ENCODE data around the gene NKX2-4.
"Not testable (repeated sequence)": the region's sequence is repeated elsewhere in the genome, so short reads cannot be mapped to it uniquely, and the experiment has no call there.

Gene NKX2-4

DNA sequence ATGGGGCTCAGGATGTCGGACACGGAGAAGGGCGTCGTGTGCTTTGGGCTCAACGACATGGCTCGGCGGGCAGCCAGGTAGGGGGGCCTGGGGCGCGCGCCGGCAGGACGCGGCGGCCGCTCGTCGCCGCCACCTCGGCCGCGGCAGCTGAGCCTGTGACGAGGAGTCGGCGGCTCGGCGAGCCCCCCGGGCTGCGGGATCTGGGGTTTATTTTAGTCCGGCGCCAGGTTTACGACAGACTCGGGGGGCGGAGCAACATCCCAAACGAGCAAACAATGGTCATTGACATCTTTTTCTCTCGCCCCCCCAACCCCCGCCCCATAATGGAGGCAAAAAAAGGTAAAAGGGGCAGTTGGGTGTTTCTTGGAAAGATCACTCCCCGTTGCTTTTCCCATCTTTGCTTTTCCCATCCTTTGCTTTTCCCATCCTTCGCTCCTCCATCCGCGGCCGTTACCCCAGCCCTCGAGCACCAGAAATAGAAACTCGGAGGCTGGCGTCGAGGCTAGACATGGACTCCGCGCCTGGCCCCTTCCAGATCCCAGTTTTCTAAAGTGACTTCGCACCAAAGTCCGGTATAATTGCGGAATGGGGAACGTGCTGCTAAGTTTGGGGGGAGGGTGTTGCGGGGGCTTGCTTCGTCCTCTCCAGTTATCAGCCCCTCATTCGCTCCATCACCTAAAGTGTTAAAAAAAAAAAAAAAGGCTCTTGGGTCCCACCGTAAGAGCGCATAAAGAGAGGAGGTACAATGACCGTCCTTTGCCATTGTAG lies at the start of gene NKX2-4:
TSS of gene NKX2-4 (minus strand) at position 186 of the 768 bp plus-strand sequence. CDS start at position 59, 127 bp downstream.
- no peak for DNase-seq

DNA sequence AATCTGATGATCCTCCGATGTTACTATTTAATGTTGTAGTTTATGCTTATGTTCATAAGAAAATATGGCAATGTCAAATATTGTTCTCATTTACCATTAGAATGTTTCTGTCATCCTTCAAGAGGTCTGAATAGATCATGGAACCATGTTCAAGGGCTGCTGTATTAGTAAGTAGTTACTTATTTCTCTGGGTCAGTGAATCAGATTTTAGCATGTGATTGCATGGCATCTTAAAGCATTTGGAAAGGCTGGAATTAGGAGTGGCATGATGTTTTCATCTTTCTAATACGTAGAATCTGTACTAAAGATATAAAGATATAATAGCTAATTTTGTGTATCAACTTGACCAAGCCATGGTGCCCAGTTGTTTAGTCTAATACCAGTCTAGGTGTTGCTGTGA lies 40.5 kb upstream of the NKX2-4 start:
- no peak for DNase-seq

DNA sequence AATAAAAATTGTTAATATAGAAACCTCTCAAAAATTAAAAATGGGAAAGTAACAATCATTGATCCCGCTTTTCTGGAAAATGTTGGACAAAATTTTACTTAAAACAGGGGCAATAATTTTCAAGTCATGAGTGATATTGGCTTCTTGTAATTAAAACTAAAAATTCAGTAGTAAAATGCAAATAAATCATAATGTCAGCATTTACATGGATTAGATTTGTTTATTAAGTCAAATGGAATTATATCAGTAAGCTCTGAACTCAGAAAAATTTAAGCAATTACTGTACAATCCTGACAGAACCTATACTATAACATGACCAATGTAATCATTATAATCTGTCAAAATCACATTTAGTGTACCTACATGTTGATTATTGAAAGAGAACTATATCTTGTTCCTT lies 39.9 kb upstream of the NKX2-4 start:
- DNase-seq: no peak

DNA sequence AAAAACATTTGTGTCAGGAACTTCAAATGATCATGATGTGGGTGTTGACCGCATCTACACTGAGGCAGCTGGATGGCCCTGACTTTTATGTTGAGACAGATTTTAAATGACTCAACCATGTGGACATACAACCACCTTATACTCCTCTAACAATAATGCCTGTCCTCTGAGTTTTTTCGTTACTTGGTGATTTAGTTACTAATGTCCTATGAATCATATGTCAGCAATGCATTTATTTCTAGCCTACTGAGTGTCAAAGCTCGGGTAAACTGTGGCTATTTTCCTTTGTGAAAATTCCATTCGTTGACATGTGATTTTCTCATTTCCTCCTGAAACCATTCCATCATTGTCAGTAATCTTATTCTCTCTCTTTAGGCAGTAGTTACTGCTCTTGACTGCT lies 38.9 kb upstream of the NKX2-4 start:
- DNase-seq: no peak

DNA sequence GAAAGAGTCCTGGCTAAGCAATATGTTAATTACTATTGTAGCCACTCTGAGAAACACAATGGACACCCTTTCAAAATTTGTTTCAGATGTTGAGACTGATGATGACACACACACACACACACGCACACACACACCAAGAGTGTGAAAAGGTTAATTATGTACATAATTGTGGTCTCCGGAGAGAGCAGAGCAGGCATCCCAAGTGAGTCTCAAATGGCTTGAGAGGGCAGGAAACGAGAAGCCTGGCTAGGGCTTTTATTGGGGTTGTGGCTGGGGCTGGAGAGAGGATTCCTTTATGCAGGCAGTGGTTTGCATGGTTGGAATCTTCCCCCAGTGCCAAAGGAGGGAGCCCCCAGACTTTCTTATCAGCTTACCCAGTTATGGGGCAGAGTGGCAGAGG lies 38.2 kb upstream of the NKX2-4 start:
- no peak for DNase-seq

DNA sequence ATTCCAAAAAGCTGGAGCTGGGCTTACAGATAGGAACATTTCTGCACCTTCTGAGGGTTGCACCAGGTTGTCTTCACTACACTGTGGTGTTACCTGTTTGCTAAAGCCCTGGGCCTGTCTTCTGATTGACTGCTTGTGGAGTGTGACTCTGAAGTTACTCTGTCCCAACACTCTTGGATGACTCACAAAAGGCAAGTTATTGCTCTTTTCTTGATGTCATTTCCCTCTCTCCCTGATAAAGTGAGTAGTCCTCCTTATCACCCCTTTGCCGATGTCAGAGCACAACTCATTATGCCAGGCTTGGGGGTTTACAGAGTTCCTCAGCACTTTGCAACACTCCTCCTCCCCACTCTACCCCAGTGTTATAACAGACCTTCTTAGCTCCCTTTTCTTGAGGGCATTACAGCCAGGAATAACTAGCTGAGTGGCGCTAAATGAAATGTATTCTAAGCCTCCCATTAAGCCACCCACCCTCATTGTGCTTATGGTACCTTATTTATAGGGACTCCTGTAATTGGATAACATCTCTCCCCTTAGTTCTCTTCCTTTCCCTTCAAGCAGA lies 36.1 kb upstream of the NKX2-4 start:
- no peak for DNase-seq

DNA sequence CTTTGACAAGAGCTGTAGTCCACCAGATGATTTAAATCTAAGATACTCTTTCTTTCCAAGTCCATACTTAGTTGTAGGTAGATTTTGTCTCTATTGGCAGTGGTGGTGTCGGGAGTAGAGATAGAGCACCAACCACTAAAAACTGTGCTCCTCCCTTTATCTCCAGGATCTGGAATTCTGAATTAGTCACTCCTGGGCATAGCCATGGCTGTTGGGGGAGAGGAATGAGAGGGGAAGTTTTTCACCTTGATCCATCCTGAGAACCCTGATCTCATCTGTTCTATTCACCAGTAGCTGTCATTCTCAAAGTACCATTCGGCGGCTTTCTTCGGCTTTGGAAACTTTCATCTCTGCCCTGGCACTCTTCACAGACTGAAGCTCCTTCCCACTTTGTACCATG lies 35.6 kb upstream of the NKX2-4 start:
- DNase-seq: no peak

DNA sequence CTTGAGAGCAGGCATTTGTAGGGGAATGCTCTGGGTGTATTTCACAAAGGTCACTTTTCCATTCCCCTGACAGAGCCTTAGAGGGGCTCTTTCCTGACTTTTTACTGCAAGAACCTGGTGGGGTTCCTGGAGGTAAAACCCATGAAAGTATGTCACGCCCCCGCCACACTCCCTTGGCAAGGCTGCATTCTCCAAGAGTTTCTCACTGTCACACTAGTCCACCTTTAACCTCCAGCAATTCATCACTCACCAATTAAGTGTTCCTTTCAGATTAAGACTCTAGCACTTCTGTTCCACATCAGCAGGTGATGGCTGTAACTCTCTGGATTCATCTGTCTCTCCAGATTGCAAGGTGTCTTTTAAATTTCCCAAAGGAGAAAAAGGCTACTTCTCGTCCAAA lies 32.7 kb upstream of the NKX2-4 start:
- no peak for DNase-seq

DNA sequence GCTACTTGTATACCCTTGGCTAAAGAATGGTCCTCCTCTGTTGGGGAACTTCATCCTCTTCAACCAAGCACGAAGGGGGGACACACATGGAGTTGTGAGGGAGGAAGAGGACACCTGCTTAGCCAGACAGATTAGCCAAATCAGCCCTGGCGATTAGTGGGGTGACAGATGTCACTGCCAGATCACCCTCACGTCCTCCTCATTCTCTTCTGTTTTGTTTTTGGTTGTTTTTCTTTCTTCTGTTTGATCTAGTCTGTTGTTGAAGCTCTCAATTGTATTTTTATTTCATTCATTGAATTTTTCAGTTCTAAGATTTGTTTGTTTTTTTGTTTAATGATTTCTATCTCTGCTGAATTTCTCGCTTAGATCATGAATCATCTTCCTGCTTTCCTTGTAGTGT lies 27.5 kb upstream of the NKX2-4 start:
- DNase-seq: no peak

DNA sequence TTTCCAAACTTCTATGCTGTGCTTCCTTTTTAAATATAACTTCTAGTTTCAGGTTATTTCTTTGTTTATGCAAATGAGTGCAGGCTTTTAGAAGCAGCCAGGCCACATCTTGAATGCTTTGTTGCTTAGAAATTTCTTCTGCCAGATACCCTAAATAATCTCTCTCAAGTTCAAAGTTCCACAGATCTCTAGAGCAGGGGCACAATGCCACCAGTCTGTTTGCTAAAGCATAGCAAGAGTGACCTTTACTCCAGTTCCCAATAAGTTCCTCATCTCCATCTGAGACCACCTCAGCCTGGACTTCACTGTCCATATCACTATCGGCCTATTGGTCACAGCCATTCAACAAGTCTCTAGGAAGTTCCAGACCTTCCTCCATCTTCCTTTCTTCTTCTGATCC lies 26.4 kb upstream of the NKX2-4 start:
- not testable (repeated sequence) for DNase-seq

DNA sequence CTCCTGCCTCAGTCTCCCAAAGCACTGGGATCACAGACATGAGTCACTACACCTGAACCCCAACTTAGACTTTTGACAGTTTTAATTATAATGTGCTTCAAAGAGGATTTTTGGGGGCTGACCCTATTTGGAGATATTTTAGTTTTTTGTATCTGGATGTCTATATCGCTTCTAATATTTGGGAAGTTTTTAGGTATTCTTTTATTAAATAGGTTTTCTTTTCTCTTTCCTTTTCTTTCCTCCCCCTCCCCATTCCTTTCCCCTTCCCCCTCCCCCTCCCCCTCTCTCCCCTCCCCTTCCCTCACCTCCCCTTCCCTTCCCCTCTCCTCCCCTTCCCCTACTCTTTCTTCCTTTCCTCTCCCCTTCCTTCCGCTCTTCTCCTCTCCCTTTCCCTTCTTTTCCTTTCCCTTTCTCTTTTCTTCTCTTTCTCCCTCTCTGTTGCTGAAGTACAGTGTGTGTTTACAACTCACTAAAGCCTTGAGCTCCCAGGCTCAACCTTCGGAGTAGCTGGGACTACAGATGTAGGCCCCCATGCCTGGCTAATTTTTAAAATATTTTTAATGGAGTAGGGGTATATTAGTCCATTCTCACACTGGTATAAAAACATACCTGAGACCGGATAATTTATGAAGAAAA lies 24.4 kb upstream of the NKX2-4 start:
- DNase-seq: no peak

DNA sequence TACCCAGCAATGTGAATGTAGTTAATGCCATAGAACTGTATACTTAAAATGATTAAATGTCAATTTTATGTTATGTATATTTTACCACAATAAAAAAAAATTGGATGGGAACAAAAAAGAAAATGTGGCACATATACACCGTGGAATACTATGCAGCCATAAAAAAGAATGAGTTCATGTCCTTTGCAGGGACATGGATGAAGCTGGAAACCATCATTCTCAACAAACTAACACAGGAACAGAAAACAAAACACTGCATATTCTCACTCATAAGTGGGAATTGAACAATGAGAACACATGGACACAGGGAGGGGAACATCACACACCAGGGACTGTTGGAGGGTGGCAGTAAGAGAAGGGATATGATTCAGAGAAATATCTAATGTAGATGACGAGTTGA lies 21.8 kb upstream of the NKX2-4 start:
- DNase-seq: not testable (repeated sequence)

DNA sequence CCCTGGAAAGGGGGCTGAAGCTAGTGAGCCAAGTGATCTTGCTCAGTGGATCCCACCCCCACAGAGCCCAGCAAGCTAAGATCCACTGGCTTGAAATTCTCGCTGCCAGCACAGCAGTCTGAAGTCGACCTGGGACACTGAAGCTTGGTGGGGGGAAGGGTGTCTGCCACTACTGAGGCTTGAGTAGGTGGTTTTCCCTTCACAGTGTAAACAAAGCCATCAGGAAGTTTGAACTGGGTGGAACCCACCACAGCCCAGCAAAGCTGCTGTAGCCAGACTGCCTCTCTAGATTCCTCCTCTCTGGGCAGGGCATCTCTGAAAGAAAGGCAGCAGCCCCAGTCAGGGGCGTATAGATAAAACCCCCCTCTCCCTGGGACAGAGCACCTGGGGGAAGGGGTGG lies 16.7 kb upstream of the NKX2-4 start:
- not testable (repeated sequence) for DNase-seq

DNA sequence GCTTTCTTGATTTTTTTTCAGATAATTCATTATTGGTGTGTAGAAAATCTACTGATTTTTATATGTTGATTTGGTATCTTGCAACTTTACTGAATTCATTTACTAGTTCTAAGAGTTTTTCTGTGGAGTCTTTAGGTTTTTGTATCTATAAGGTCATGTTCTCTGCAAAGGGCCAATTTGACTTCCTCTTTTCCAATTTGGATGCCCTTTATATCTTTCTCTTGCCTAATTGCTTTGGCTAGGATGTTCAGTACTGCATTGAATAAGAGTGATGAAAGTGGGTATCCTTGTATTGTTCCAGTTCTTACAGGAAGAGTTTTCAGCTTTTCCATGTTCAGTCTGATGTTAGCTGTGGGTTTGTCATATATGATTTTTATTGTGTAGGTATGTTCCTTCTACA lies 14.4 kb upstream of the NKX2-4 start:
- DNase-seq: no peak

DNA sequence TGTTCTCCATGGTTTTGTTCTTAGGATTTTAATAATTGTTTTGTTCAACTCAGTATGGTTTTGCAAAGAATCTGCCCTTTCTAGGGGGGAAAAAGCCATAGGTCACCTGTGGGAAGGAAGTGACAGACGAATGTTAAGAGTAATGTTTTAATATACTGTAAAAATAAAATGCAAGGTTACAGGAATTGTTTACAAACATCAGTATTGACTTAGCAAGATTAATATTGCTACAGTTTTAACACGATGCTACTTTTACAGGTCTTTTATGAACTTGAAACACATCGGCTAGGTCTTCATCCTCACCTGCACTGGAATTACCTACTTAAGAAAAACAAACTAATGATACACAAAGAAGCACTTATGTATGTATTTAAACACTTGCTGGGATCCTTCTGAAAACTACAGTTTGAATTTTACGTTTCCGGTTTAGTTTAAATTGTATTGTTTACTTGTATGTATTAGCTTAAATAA lies 1.7 kb upstream of the NKX2-4 start:
- no peak for DNase-seq

DNA sequence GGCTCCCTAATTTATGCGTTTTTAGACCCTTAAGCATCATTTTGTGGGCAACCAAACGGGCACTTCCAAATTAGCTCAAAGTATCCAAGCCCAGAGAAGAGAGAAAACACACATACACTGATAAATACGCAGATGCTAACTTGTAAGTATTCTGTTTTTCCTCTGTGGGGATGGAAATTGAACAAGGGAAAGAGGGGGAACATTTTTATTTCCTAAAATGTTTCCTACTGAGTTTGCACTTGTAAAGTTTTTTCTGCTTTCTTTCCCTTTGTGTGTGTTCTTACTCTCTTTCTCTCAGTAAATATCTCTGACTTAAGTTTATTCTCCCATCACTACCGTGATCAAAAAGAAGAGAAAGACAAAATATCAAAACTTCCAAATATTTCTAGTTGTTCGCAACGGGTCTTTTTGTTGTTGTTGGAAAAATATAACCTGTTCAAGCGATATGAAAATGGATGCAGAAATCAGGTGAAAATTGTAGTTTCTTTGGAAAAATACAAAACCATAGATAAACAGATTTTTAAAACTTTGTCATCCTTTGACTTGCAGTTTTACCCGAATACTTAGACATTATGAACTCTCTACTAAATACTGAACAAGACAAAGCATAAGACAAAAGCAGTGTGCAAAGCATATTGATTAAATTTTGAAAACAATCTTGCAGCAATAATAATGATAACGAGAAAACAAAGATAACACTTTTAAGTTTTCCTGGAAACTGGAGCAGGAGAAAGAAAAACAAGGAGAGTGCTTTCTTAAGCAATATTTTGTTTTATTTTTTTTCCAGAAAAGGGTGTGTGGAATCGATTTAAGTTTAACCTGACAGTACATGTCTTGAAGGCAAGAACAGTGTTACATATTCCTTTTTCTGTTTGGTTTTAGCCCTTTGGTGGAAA lies 1.0 kb upstream of the NKX2-4 start:
- DNase-seq: no peak

DNA sequence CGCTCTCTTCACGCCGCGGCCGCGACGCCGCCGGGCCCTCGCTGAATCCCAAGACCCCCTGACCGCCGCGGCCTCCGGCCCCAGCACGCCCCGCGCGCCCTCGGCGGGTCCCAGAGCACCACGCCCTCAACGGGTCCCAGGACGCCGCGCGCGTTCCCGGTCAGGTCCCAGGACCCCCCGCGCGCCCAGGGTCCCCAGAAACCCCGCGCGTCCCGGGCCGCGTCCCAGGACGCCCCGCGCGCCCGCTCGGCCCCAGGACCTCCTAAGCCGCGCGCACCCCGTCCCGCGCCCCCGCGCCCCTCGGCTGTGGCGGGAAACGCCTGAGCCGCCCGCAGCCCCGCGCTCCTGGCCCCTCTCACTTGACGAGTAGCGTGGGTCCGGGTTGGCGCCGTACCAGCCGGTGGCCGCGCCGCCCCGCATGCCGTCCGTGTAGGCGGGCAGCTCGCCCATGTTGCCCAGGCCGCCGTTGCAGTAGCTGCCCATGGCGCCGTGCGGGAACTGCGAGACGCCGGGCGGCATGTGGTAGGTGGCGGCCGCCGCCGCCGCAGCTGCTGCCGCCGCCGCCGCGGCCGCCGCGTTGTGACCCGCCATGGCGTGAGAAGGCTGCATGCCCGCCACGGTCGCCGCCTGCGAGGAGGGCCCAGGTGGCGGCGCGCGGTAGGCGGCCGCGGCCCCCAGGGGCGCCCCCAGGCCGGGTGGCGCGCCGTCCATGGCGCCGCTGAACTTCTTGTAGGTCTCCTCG lies 556 bp downstream of the NKX2-4 start:
- peak; percentile 2 for DNase-seq

DNA sequence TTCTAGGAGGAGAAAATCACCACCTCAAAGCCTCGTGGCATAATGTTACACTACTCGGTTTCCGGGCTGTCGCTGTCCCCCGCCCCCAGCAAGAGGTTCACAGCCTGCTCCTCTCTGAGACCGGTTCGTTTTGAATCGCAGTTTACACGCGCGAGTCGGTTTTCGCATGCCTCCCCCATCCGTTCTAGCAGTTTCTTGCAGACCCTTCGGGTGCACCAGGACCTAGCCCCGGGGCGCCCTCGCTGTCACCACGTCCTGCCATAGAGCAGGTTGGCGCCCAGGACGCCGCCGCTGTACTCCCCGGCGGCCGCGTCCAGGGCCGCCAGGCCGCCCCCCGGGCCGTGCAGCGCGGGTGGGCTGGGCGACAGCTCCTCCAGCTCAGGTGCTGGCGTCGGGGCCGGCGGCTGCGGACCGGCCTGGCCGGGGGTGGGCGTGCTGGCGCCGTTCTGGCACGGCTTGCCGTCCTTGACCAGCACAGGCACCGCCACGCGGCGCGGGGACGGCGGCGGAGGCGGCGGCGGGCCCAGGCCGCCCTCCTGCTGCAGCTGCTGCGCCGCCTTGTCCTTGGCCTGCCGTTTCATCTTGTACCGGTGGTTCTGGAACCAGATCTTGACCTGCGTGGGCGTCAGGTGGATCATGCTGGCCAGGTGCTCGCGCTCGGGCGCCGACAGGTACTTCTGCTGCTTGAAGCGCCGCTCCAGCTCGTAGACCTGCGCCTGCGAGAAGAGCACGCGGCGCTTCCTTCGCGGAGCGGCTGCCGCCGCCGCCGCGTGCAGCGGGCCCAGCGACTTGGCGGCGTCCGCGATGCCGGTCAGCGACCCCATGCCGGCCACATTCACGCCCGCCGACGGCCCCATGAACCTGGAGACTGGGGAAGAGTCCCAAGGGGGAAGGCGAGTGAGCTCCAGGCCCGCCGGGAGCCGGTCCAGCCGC lies 1.4 kb downstream of the NKX2-4 start:
- peak; percentile 18 for DNase-seq

DNA sequence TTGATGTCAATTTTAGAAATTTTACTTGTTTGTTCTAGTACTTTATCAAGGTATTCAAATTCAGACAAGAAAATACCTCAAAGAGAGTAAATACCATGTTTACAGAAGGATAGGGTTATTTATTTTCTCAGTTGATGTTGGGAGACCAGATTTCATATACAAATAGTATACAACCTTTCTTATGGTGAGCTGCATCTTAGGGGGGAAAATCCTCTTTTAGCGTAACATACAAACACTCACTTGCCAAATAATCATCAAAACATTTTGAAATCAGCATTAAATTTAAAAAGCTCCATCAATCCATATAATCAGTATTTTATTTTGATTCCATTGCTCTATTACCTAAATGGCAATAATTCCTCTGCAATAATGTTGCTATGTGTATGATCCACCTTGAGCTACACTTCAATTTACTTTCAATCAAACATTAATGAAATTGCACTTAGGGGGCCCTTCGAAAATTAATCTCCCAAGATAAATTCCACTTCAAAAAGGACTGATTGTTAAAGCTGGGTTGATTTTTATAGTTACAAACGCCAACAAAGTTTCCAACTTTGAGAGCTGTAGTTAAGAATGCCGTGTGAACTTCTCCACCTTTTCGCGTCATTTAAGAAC lies 2.2 kb downstream of the NKX2-4 start:
- DNase-seq: no peak

DNA sequence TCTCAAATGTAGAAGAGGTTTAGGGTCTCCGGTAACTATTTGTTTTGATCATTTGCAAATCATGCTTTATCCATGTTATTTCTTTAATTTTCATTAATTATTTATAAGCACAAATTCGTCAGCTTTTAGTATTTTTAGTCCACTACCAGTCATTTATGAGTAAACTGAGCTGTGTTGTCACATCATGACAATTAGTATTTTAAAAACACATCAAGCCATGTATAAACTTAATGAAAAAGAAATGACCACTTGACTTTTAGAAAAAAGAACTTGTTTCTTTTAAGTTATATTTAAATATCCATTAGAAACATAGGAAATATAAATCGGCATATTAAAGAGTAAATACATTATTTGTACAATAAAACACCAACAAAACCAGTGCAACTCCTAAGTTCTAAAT lies 2.8 kb downstream of the NKX2-4 start:
- DNase-seq: no peak
